PC-3 (cell line): Measurements from ENCODE around the gene LPAR1.

Experiments
- EZH2 ChIP-seq: fragments of 300-600 bp; sonication (generic); IDR thresholded peaks from one replicate; pipeline ENCODE4 v1.6.1; 2017; ENCODE audit warnings: antibody characterized with exemption, mild to moderate bottlenecking, low read length; ENCODE audit not compliant: unreplicated experiment
- TF ChIP-seq, protein P1 (sequence below): fragments of 300-600 bp; sonication (generic); conservative IDR thresholded peaks from 2 replicates; pipeline ENCODE4 v1.5.1; 2017; ENCODE audit warnings: antibody characterized with exemption, low read depth, mild to moderate bottlenecking, low read length

DNA sequence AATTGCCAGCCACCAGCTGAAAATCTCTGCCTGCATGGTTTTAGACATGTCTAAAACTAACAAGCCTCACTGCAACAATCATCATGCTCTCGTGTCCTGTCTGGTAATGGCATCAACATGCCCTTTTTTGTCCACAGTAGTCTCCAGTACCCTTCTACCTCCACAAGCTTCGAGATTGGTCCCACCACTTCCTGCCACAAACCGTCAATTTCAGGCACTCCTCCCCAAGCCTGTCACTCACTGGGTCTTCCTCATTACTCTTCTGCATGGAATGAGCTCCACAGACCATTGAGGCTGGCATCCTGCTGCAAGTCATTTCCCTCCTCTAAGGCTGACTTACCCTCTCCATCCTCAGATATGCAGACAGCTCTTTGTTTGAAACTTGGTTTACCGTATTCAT is 9.0 kb downstream of the LPAR1 start:
- TF ChIP-seq, protein P1, sequence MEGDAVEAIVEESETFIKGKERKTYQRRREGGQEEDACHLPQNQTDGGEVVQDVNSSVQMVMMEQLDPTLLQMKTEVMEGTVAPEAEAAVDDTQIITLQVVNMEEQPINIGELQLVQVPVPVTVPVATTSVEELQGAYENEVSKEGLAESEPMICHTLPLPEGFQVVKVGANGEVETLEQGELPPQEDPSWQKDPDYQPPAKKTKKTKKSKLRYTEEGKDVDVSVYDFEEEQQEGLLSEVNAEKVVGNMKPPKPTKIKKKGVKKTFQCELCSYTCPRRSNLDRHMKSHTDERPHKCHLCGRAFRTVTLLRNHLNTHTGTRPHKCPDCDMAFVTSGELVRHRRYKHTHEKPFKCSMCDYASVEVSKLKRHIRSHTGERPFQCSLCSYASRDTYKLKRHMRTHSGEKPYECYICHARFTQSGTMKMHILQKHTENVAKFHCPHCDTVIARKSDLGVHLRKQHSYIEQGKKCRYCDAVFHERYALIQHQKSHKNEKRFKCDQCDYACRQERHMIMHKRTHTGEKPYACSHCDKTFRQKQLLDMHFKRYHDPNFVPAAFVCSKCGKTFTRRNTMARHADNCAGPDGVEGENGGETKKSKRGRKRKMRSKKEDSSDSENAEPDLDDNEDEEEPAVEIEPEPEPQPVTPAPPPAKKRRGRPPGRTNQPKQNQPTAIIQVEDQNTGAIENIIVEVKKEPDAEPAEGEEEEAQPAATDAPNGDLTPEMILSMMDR, result no peak
- no peak for TF ChIP-seq EZH2
